NCI-H2171 treated with DMSO at 0.1 percent for 48 hours (cell line): Measurements from ENCODE around the gene USP20.
"Not testable (repeated sequence)": the region's sequence is repeated elsewhere in the genome, so short reads cannot be mapped to it uniquely, and the experiment has no call there.

Source experiments
- DNase-seq: peaks from one replicate; lab custom pipeline; 2025; lab: John Stamatoyannopoulos, UW

USP20 gene

DNA sequence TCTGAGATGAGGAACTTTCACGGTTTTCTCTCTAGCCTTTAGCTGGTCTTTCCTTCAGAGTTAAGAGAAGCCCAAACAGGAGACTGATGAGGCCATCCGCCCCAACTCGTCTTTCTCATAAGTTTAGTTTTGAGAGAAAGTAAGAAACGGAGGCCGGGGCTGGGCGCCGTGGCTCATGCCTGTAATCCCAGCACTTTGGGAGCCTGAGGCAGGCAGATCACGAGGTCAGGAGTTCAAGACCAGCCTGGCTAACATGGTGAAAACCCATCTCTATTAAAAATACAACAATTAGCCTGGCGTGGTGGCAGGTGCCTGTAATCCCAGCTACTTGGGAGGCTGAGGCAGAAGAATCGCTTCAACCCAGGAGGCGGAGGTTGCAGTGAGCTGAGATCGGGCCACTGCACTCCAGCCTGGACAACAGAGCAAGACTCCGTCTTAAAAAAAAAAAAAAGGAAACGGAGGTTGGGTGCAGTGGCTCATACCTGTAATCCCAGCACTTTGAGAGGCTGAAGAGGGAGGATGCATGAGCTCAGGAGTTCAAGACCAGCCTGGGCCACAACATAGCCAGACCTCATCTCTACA is 55.6 kb downstream of the USP20 start:
- DNase-seq = not testable (repeated sequence)

- no peak for DNase-seq
Measured at GRCh38 chr9:129891569-129891968, 56.3 kb downstream of the USP20 start.

GRCh38 chr9:129894120-129894823 is 59.0 kb downstream of the USP20 start:
- no peak for DNase-seq

DNA sequence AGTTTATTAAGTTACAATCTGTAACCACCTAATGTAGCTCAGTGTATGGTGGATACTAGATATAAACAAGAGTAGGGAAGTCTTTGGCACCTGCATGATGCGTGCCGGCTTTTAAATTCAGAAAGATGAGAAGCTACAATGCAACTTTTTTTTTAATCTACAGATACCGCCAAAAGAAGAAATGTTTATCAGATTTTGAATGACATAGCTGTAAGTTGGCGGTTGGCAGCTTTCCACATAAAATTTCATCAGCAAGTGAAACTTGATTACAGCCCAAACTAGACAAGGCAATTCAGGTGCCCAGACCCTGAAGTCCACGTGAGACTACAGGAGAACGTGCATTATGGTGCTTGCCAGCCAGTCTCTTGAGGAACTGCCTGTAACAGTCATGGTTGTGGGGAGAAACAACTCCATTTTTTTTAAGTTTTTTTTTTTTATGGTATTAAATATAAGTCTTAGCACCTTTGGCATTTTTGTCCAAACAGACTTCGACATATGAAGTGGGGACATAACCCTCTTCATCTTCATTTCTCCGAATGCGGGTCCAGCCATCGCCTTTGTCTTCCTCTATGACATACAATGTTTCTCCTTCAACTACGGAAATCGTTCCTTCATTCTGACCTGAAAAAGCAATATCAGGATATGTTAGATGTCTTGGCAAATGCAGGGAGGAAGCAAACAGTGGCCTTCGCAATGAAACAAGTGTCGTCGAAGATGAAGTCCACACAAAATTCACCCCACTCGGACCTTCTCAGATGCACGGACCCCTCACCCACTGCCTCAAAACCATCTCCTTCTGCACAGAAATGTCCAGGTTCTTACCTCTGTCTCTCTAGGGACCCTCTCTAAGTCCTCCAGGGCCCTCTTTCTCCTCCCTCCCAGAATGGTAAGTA is 60.4 kb downstream of the USP20 start:
- no peak for DNase-seq

- no peak for DNase-seq
Measured at GRCh38 chr9:129897263-129897662, 62.0 kb downstream of the USP20 start.

DNA sequence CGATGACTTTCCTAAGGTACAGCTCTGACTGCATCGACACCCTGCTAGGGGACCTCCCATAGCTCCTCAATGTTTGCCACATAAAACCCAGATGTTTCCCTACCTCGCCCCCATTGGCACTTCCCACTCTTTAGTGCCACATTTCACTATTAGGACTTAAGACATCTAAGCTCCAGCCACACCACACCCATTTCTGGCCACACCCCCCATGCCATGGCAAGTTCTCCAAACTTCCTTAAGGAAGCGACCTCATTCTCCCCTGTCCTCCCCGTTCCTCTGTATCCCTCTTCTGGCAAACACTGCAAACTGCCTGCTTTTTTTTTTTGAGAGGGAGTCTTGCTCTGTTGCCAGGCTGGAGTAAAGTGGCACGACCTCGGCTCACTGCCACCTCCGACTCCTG is 62.9 kb downstream of the USP20 start:
- no peak for DNase-seq

GRCh38 chr9:129899620-129900019 is 64.4 kb downstream of the USP20 start:
- no peak for DNase-seq

DNA sequence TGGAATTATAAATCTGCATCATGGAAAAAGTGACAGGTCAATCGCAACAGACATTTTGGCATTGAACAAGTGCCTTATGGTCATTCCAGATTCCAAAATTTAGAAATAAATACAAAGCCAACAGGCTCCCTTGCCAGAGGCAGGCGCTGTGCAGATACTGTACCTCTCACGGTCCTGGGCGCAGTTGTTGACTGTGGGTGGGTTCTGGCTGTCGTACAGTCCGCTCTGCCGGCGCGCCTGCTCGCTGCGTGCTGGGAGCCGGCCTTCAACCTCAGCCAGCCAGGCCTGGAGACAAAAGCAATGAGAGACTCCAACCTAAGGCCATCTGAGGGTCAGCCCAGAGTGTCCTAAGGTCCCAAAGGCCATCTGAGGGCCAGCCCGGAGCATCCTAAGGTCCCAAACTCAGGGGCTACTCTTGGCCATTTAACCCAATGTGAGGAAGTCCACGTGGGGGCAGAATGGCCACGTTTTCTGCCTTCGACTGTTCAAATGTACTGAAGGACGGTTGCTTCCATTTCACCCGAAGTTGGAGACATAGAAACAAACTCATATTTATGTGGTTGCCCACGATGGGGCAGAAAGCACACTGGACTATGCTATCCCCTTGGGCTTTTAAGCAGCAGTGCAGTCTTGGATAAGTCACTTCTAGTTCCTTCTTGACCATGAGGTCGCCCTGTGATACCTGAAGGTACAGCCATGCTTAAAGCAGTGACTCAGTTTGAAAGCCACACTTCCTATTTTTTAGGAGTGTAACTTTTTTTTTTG is 65.2 kb downstream of the USP20 start:
- DNase-seq = no peak

DNA sequence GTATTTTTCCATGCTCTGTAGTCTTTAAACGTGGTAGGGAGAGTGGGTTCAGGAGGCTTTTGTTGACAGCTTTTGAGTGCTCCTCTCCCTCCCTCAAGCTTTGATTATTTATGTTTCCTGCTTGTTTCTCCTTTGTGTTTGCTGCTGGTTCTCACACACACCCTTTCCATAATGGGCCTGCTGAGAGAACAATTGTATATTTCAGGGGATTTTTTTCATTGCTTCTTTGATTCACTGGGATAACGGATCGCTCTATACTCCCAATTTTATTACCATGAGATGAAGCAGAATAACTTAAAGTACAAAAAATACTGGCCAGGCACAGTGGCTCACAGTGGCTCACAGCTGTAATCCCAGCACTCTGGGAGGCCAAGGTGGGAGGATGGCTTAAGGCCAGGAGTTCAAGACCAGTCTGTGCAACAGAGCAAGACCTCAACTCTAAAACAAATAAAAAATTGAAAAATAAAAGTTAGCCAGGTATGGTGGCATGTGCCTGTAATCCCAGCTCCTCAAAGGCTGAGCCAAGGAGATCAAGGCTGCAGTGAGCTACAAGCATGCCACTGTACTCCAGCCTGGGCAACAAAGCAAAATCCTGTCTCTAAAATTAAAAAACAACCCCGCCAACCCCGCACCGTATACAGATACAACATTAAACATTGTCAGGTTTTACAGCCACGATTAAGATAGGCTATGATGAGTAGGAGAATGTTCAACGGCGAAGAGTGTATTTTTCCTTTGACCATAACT is 66.9 kb downstream of the USP20 start:
- no peak for DNase-seq

- DNase-seq = no peak
Measured at GRCh38 chr9:129902740-129903134, 67.5 kb downstream of the USP20 start.

GRCh38 chr9:129904734-129905133 is 69.5 kb downstream of the USP20 start:
- DNase-seq = no peak

DNA sequence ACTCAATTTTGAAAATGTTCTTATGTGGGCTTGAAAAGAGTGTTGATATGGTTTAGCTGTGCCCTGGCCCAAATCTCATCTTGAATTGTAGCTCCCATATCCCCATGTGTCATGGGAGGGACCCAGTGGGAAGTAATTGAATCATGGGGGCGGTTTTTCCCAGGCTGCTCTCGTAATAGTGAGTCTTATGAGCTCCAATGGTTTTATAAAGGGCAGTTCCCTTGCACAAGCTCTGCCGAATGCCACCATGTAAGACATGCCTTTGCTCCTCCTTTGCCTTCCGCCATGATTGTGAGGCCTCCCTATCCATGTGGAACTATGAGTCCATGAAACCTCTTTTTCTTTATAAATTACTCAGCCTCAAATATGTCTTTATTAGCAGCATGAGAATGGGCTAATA is 71.0 kb downstream of the USP20 start:
- DNase-seq = no peak

- DNase-seq = no peak
Measured at GRCh38 chr9:129907201-129907600, 71.9 kb downstream of the USP20 start.

DNA sequence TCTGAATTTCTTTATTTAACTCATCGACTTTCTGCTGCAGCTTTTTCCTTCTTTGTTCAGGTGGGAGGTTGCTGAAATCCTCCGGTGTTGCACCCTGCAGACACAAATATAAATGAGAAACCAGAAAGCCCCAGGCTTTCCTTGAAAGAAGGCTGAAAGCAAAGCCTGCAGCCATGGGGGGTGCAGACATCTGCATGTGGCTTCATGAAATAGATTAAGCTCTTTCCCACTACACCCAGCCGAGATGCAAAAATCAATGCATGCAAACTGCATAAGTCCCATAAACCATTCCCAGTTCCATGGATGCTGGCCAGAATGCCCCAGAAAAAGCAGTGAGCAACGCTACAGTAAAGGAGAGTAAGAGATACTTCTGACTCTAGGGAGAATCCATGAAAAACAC is 73.6 kb downstream of the USP20 start:
- no peak for DNase-seq

DNA sequence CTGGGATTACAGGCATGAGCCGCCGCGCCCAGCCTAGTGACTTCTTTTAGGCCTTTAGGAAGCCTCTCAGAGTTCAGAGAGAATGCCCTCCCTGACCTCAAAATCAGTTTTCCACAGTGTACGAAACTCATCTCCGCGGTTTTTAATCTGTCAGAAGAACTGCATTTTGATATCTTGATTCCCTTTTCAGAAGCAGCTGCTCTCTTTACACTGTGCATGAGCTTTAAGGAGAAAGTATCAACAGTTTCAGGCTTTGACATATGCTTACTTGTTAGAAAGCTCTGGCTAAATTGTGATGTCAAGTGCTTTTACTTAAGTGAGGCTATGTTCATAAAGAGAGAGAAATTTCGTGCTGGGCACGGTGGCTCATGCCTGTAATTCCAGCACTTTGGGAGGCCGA is 74.6 kb downstream of the USP20 start:
- DNase-seq = no peak

DNA sequence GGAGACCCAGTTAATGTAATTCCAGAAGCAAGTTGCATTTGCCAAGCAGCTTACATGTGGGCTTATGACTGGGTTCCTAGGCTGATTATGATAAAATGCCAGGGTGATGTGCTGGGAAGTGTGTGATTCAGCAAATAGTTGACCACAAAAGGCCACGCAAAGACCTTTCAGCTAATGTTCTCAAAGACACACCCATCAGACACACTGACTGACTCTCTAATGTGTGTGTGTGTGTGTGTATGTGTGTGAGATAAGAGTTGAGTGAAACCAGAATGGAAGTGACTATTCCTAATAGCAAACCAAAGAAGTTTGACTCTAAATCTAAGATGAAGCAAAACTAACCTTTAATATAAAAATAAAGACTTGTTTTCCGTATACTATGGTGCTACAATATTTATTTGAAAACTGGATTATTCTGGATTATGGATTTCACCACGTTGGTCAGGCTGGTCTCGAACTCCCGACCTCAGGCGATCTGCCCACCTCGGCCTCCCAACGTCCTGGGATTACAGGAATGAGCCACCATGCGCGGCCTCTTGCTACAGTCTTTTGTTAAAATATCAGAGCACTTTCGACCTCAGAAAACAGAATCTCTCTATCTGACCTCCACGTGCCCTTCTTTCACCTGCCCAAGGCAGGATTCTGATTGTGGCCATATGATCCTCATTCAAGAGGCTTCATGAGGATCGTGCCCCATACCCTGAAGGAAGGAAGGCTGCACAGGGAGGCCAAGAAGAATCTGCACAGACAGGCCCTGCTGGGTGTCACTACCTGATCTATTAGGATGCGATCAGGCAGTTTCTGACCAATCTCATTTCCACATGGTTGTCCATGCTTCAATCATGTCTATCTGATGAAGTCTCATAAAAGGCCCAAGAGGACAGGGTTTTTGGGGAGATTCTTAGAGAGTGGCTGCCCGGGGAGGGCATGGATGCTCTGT is 75.6 kb downstream of the USP20 start:
- DNase-seq = no peak

- DNase-seq = no peak
Measured at GRCh38 chr9:129914051-129914450, 78.8 kb downstream of the USP20 start.

GRCh38 chr9:129916707-129917106 is 81.4 kb downstream of the USP20 start:
- DNase-seq = no peak

- no peak for DNase-seq
Measured at GRCh38 chr9:129918296-129918950, 83.2 kb downstream of the USP20 start.

DNA sequence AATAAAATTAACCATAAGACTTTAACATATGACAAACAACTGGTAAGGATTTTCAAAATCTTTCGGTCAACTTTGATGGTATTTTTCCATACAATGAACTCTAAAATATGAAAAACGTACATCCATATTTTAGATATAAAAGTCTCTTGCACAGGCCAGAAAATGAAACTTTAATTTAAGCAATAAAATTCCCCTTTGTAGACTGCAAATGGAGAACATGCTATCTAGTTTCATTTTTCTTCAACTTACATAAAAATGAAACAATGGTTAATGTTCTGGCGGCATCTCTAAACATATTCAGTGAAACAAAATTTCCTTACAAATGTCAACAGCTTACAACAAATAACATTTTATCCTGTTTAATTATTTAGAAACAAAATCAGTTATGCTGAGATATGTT is 84.0 kb downstream of the USP20 start:
- DNase-seq = no peak
